Coronary artery (tissue), 2 donors: ENCODE results near the gene LDAH.

Source experiments
- DNase-seq: peaks from one replicate; pipeline ENCODE4 v3.0.0-alpha.2; 2017; ENCODE audit warnings: low spot score
- H3K27ac ChIP-seq, 2 donors: fragments of 200-600 bp; sonication (generic); one replicate each; pipeline ENCODE4 v1.5.1; 2016 to 2019
- H3K4me3 ChIP-seq: fragments of 200-600 bp; sonication (generic); 2 replicates; pipeline ENCODE4 v1.5.1; 2016; ENCODE audit warnings: mild to moderate bottlenecking, moderate library complexity
- TF ChIP-seq, protein P1 (sequence below): fragments of 200-600 bp; sonication (generic); IDR thresholded peaks from one replicate; pipeline ENCODE4 v1.5.1; 2019; ENCODE audit warnings: antibody characterized with exemption

The LDAH gene

DNA sequence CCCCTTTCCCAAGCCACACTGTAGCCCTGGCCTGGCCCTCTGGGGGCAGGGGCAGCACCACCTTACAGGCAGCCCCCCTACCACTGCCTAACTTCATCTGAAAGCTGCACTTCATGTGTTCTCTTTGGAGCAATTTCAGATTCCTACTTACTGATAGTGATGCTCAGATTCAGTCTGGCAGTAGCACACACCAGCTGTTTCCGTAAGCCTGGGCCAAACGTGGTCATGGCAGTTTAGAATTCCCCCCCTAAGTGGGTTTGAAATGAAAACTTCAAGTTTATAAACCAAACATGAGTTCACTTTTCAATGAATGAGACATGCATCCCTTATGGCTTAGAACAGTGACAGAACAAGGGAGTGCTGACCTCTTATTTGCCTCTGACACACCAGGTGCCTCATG, 126.5 kb downstream of the LDAH start:
- DNase-seq, result no peak
- no peak overlapping the region for H3K27ac ChIP-seq
- H3K4me3 ChIP-seq, result no peak overlapping the region
- TF ChIP-seq, protein P1, sequence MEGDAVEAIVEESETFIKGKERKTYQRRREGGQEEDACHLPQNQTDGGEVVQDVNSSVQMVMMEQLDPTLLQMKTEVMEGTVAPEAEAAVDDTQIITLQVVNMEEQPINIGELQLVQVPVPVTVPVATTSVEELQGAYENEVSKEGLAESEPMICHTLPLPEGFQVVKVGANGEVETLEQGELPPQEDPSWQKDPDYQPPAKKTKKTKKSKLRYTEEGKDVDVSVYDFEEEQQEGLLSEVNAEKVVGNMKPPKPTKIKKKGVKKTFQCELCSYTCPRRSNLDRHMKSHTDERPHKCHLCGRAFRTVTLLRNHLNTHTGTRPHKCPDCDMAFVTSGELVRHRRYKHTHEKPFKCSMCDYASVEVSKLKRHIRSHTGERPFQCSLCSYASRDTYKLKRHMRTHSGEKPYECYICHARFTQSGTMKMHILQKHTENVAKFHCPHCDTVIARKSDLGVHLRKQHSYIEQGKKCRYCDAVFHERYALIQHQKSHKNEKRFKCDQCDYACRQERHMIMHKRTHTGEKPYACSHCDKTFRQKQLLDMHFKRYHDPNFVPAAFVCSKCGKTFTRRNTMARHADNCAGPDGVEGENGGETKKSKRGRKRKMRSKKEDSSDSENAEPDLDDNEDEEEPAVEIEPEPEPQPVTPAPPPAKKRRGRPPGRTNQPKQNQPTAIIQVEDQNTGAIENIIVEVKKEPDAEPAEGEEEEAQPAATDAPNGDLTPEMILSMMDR, result no peak

- H3K27ac ChIP-seq, result no peak overlapping the region
Measured at GRCh38 chr2:20693317-20693716, 129.6 kb downstream of the LDAH start.

DNA sequence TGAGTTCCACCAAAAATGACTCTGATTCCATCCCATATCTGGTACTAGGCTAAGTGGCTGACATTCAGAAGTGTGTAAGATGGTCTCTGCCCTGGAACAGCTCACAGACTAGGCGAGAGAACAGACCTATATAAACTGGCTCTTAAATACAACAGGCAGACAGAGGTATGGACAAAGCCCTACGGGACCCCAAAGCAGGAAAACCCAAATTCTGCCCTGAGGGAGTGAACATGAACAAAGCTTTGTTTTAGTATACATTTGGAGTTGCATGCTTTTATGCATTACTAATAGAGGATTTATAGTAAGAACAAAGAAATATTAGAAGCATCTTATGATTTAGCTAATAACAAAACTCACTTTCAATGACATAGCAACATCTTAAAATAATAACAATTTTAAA, 130.8 kb downstream of the LDAH start:
- DNase-seq, result no peak
- no peak overlapping the region for H3K27ac ChIP-seq
- TF ChIP-seq, protein P1, result no peak
- H3K4me3 ChIP-seq, result no peak overlapping the region

More at GRCh38 chr2:20693317-20693716, 129.6 kb downstream of the LDAH start:
- TF ChIP-seq, protein P1, result no peak
- no peak for DNase-seq
- no peak overlapping the region for H3K4me3 ChIP-seq

- DNase-seq, result no peak
- Histone ChIP-seq H3K4me3 (no peak overlapping the region), H3K27ac (no peak overlapping the region)
- TF ChIP-seq, protein P1, result no peak
Measured at GRCh38 chr2:20691076-20691734, 131.7 kb downstream of the LDAH start.

DNA sequence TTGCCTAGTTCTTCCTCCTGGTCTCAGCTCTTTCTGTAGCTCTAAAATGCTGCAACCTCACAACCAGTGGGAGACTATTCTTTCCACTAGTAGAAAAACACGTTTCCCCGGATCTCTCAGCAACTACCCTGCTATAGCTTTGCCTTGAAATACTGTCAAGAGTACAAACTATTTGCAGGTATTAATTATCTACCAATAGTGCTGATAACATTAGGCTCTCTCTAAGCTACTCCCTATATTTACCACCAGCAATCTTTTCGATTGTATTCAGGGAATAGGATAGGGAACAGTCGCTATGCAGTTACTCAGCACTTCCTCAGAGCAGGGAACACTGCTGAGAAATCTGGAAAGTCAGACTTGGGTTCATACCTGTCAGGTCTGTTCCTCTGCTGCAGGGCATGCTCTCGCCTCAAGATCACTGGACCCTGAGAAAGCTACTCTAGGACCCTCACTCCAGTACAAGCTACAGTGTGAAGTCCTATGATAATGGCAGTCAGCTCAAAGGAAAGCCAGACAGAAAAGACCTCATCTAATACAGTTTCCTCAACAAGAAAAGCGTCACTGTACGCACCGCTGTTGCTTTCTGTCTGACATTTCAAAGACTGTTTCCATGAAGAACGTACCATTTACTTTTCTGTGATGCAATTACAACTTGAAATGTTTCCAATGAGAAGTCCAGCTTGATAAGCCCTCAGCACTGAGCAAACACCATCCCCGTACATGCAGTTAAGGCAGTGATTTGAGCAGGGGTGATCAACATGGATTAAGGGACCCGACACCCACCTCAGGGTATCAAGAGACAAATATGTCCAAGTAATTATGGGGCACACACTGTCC, 133.3 kb downstream of the LDAH start:
- no peak overlapping the region for H3K4me3 ChIP-seq
- no peak for DNase-seq
- H3K27ac ChIP-seq, result no peak overlapping the region
- TF ChIP-seq, protein P1, result no peak

- TF ChIP-seq, protein P1, result no peak
- Histone ChIP-seq H3K27ac (no peak overlapping the region), H3K4me3 (no peak overlapping the region)
- no peak for DNase-seq
Measured at GRCh38 chr2:20687260-20687832, 135.6 kb downstream of the LDAH start.
